Activated CD8-positive, alpha-beta T cell treated with anti-CD3 and anti-CD28 coated beads for 36 hours (primary cell): ENCODE data around the gene TCAF1. TPM values are rescaled to one million over a fixed set of nuclear protein-coding genes. Genes with fewer than 3 reads are reported as not detected.

Experiments
- ATAC-seq: fragments of 200-7000 bp; cut with Tn5 transposase; one replicate; pipeline ENCODE4 v1.10.0; 2021; ENCODE audit warnings: mild to moderate bottlenecking, moderate library complexity
- CTCF ChIA-PET: fragments of 350-600 bp; sonication (Branson Sonifier 250); formaldehyde crosslinking; loops from one replicate; lab custom pipeline; 2021; ENCODE audit warnings: antibody characterized with exemption; lab: Charles Lee
- POLR2A ChIA-PET: fragments of 350-600 bp; sonication (Branson Sonifier 250); formaldehyde crosslinking; loops from one replicate; lab custom pipeline; 2021; ENCODE audit warnings: antibody characterized with exemption; lab: Charles Lee
- DNase-seq: peaks from one replicate; pipeline ENCODE4 v3.0.0-alpha.2; 2020
- H3K27ac Mint-ChIP-seq: one replicate; pipeline ENCODE4 v1.8.0; 2021; ENCODE audit warnings: mild to moderate bottlenecking, mixed read lengths
- H3K27me3 Mint-ChIP-seq: one replicate; pipeline ENCODE4 v1.8.0; 2021; ENCODE audit warnings: mixed read lengths
- H3K36me3 Mint-ChIP-seq: one replicate; pipeline ENCODE4 v1.8.0; 2021; ENCODE audit warnings: low read depth, mixed read lengths
- H3K4me1 Mint-ChIP-seq: one replicate; pipeline ENCODE4 v1.8.0; 2021; ENCODE audit warnings: low read depth, mixed read lengths
- H3K4me3 Mint-ChIP-seq: one replicate; pipeline ENCODE4 v1.8.0; 2021; ENCODE audit warnings: mild to moderate bottlenecking, moderate library complexity, mixed read lengths
- H3K9me3 Mint-ChIP-seq: one replicate; pipeline ENCODE4 v1.8.0; 2021; ENCODE audit warnings: mixed read lengths
- CTCF ChIP-seq: fragments of 200-600 bp; IDR thresholded peaks from one replicate; pipeline ENCODE4 v1.8.0; 2022; ENCODE audit warnings: antibody characterized with exemption, mild to moderate bottlenecking
- intact Hi-C: fragments of 100-400 bp; cut with micrococcal nuclease; formaldehyde crosslinking; loops from one replicate; pipeline ENCODE4 v1.10.0; 2022
- total RNA-seq, 2 experiments: library from RNA; stranded (reverse); gene quantifications; one replicate each; pipeline ENCODE4 v1.2.3, GENCODE V29; 2021

Gene TCAF1
- total RNA-seq, 2 experiments from 2014 or later: 13.8 to 14.7 TPM

GRCh38 chr7:143910473-143911248 lies 8.7 kb upstream of the TCAF1 start:
- Mint-ChIP-seq H3K27ac (no peak overlapping the region), H3K4me3 (no peak overlapping the region), H3K4me1 (peaks cover 18% of the 10 kb centered on the region), H3K9me3 (no peaks in the 10 kb centered on the region), H3K27me3 (peaks cover 10% of the 10 kb centered on the region), H3K36me3 (no peaks in the 10 kb centered on the region)
- TF ChIP-seq CTCF: no peak
- POLR2A ChIA-PET: interaction anchor here (1.1 to 1.3 kb wide), 2 partner anchors 9 to 19 kb away, joined by 3 to 4 read pairs; partner anchors contain the start of gene TCAF1
- CTCF ChIA-PET: interaction anchor here (1.1 to 3.7 kb wide), 3 partner anchors 9 to 217 kb away, joined by 3 to 21 read pairs (median 3); partner anchors contain the start of gene TCAF1
- peak; percentile 74 for ATAC-seq
- DNase-seq: peak; percentile 18
- intact Hi-C loops: no loop called here

- POLR2A ChIA-PET: interaction anchor here (1.1 to 1.3 kb wide), 2 partner anchors 8 to 20 kb away, joined by 3 to 4 read pairs; partner anchors contain the start of gene TCAF1
- H3K36me3 Mint-ChIP-seq: no peaks in the 10 kb centered on the region
- ATAC-seq: no peak
- H3K27me3 Mint-ChIP-seq: peaks cover 10% of the 10 kb centered on the region
- peaks cover 18% of the 10 kb centered on the region for H3K4me1 Mint-ChIP-seq
- intact Hi-C loops: loop anchor here (10.0 kb wide), 1 partner anchor 215 kb away; the partner anchor contains the start of gene OR2A14
- H3K9me3 Mint-ChIP-seq: no peaks in the 10 kb centered on the region
- H3K4me3 Mint-ChIP-seq: no peak overlapping the region
- DNase-seq: no peak
- CTCF ChIA-PET: interaction anchor here (3.7 kb wide), 1 partner anchor 8 kb away, joined by 21 read pairs; the partner anchor contains the start of gene TCAF1
- no peak for TF ChIP-seq CTCF
- no peak overlapping the region for H3K27ac Mint-ChIP-seq
Observed at GRCh38 chr7:143909863-143910262, 7.9 kb upstream of the TCAF1 start.

GRCh38 chr7:143908120-143908519 lies 6.1 kb upstream of the TCAF1 start:
- intact Hi-C loops: loop anchor here (10.0 kb wide), 1 partner anchor 217 kb away; the partner anchor contains the start of gene OR2A14
- H3K27ac Mint-ChIP-seq: no peak overlapping the region

GRCh38 chr7:143906895-143907294 lies 4.9 kb upstream of the TCAF1 start:
- no peak overlapping the region for H3K27ac Mint-ChIP-seq
- H3K4me1 Mint-ChIP-seq: peaks cover 26% of the 10 kb centered on the region
- intact Hi-C loops: loop anchor here (10.0 kb wide), 1 partner anchor 218 kb away; the partner anchor contains the start of gene OR2A14
- peaks cover 10% of the 10 kb centered on the region for H3K27me3 Mint-ChIP-seq
- DNase-seq: no peak
- H3K4me3 Mint-ChIP-seq: no peak overlapping the region
- no peaks in the 10 kb centered on the region for H3K36me3 Mint-ChIP-seq
- POLR2A ChIA-PET: no interaction called here
- TF ChIP-seq CTCF: no peak
- no peak for ATAC-seq
- H3K9me3 Mint-ChIP-seq: no peaks in the 10 kb centered on the region
- CTCF ChIA-PET: no interaction called here

More at GRCh38 chr7:143908120-143908519, 6.1 kb upstream of the TCAF1 start:
- Mint-ChIP-seq H3K9me3 (no peaks in the 10 kb centered on the region), H3K4me3 (no peak overlapping the region), H3K27me3 (peaks cover 10% of the 10 kb centered on the region), H3K36me3 (no peaks in the 10 kb centered on the region), H3K4me1 (peaks cover 20% of the 10 kb centered on the region)
- no peak for TF ChIP-seq CTCF
- no peak for ATAC-seq
- DNase-seq: no peak
- POLR2A ChIA-PET: no interaction called here
- CTCF ChIA-PET: no interaction called here

GRCh38 chr7:143906151-143906550 lies 4.2 kb upstream of the TCAF1 start:
- ChIA-PET POLR2A (no interaction called here), CTCF (no interaction called here)
- no peak overlapping the region for H3K27ac Mint-ChIP-seq
- no peak overlapping the region for H3K4me3 Mint-ChIP-seq
- DNase-seq (no peak), ATAC-seq (no peak)
- no peak for TF ChIP-seq CTCF
- no peaks in the 10 kb centered on the region for H3K36me3 Mint-ChIP-seq
- H3K4me1 Mint-ChIP-seq: peaks cover 28% of the 10 kb centered on the region
- H3K9me3 Mint-ChIP-seq: no peaks in the 10 kb centered on the region
- H3K27me3 Mint-ChIP-seq: peaks cover 10% of the 10 kb centered on the region
- intact Hi-C loops: loop anchor here (10.0 kb wide), 1 partner anchor 219 kb away; the partner anchor contains the start of gene OR2A14
